Measurements from ENCODE around the gene ZBED6.
"Not testable (repeated sequence)": the region's sequence is repeated elsewhere in the genome, so short reads cannot be mapped to it uniquely, and the experiment has no call there.

ZBED6 gene

DNA sequence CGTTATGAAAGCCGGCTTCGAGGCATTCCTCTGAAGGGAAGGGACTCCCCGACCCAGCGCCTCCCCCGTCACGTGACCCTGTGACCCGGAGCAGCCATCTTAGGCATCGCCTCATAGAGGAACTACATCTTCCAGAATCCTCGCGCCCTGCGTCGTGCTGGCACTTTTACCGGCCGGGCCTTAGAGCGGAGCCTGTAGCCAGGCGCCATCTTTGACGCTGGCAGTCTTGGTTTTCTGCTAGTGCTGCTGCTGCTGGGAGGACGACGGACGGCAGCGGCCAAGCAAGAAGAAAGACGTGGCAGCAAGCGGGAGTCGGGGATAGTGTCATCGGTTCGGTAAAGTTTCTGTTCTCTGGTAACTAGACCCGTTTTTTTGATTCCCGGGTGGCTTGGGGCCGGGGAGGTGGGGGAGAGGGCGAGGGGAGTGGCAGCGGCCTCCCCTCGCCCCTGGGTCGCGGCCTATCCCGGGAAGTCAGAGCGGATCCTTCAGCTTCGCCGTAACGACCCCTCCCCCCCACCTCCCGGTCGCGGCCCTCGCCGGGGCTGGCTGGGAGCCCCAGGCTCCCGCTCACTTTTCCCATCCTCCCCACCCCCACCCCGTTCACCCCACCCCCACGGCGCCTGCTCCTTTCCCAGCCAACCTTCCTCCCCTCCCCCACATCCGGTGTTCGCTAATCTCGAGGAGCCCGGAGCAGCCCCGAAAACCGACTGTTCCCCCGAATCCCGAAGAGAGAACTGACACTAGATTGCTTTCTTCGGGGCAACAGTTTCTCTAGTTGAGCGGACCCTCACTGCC is at the start of gene ZBED6, which contains the start of gene ZC3H11A:
TSS of gene ZBED6 (plus strand) at position 183 of the 795 bp plus-strand sequence. CDS start 1,900 bp downstream, outside the sequence.
TSS of gene ZC3H11A (plus strand) at position 183 of the 795 bp plus-strand sequence. CDS start 21,448 bp downstream, outside the sequence.
- DNase-seq (ENCODE audit: low read depth): peak; percentile 99
- H3K4me3 ChIP-seq (ENCODE audit: low read length): peak within 1 kb of the TSS; percentile 94
- no peak for TF ChIP-seq CTCF (IDR thresholded peaks at IDR 0.05; ENCODE audit: insufficient read depth, low read depth, low read length, missing control alignments)

GRCh38 chr1:203746281-203746680 is 49.1 kb upstream of the ZBED6 start:
- DNase-seq (ENCODE audit: low read depth): no peak
- no peak for TF ChIP-seq CTCF (IDR thresholded peaks at IDR 0.05; ENCODE audit: insufficient read depth, low read depth, low read length, missing control alignments)
- no peak overlapping the region for H3K4me3 ChIP-seq (ENCODE audit: low read length)

- DNase-seq (ENCODE audit: low read depth): peak; percentile 97
- no peak overlapping the region for H3K4me3 ChIP-seq (ENCODE audit: low read length)
- peak; percentile 33 for TF ChIP-seq CTCF (IDR thresholded peaks at IDR 0.05; ENCODE audit: insufficient read depth, low read depth, low read length, missing control alignments)
These were observed 44.4 kb upstream of the ZBED6 start for GRCh38 chr1:203751051-203751450.

DNA sequence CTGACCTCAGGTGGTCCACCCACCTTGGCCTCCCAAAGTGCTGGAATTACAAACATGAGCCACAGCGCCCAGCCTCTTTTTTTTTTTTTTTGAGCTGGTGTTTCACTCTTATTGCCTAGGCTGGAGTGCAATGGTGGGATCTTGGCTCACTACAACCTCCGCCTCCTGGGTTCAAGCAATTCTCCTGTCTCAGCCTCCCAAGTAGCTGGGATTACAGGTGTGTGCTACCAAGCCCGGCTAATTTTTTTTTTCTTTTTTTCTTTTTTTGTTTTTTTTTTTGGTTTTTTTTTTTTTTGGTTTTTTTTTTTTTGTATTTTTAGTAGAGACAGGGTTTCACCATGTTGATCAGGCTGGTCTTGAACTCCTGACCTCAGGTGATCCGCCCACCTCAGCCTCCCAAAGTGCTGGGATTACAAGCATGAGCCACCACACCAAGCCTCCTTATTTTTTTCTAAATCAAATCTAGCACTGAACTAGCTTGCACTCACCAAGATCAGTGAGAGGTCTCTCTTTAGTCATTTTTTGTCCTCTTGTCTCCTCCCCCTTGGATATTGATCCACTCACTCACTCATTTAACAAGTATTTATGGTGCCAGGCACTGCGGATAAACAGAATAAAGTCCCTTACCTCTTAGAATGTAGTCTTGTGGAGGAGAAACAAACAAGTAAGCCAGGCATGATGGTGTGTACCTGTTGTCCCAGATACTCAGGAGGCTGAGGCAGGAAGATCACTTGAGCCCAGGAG is 43.6 kb upstream of the ZBED6 start:
- H3K4me3 ChIP-seq (ENCODE audit: low read length); DNase-seq (ENCODE audit: low read depth): not testable (repeated sequence)

- no peak for TF ChIP-seq CTCF (IDR thresholded peaks at IDR 0.05; ENCODE audit: insufficient read depth, low read depth, low read length, missing control alignments)
- DNase-seq (ENCODE audit: low read depth): peak; percentile 71
- H3K4me3 ChIP-seq (ENCODE audit: low read length): no peak overlapping the region
These were observed 41.0 kb upstream of the ZBED6 start for GRCh38 chr1:203754455-203754864.

DNA sequence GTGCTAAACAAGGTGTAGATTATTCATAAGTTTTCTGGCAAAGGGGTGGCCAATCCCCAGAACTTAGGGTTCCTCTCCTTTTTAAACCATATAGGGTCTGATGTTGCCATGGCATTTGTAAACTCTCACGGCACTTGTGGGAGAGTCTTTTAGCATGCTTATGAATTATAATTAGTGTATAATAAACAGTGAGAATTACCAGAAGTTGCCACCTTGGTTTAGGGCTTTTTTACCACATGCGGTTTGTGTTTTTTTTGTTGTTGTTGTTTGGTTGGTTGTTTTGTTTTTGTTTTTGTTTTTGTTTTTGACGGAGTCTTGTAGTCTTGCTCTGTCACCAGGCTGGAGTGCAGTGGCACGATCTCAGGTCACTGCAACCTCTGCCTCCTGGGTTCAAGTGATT is 39.4 kb upstream of the ZBED6 start:
- TF ChIP-seq CTCF (IDR thresholded peaks at IDR 0.05; ENCODE audit: insufficient read depth, low read depth, low read length, missing control alignments): no peak
- DNase-seq (ENCODE audit: low read depth): no peak
- no peak overlapping the region for H3K4me3 ChIP-seq (ENCODE audit: low read length)

DNA sequence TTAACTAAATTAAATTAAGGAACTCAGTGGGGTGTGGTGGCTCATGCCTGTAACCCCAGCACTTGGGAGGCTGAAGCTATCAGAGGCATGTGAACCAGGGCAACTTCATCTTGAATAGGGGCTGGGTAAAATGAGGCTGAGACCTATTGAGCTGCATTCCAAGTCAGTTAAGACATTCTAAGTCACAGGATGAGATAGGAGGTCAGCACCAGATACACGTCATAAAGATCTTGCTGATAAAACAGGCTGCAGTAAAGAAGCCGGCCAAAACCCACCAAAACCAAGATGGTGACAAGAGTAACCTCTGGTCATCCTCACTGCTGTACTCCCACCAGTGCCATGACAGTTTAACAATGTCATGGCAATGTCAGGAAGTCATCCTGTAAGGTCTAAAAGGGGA is 36.7 kb upstream of the ZBED6 start:
- not testable (repeated sequence) for H3K4me3 ChIP-seq (ENCODE audit: low read length); DNase-seq (ENCODE audit: low read depth)

Data from epithelial cell of esophagus (primary cell).